ENCODE results near the gene ASTN2.

Gene ASTN2

DNA sequence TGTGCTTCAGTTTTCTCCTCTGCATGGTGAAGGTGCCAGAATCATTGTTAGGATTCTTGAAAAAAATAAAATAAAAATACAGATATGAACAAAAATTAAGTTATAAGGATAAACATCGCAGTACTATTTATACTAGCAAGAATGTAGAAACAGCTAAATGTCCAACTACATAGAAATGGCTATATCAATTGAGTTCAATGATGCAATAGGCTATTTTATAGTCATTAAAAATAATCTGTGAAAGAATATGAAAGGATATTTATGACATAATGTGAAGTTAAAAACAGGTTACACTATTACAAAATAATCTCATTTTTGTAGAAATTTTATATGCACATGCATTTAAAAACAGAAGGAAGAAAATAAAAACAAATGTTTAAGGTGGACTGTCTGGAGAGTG, 926.5 kb downstream of the ASTN2 start:
- DNase-seq (ENCODE audit: low read depth, low spot score) = no peak

DNA sequence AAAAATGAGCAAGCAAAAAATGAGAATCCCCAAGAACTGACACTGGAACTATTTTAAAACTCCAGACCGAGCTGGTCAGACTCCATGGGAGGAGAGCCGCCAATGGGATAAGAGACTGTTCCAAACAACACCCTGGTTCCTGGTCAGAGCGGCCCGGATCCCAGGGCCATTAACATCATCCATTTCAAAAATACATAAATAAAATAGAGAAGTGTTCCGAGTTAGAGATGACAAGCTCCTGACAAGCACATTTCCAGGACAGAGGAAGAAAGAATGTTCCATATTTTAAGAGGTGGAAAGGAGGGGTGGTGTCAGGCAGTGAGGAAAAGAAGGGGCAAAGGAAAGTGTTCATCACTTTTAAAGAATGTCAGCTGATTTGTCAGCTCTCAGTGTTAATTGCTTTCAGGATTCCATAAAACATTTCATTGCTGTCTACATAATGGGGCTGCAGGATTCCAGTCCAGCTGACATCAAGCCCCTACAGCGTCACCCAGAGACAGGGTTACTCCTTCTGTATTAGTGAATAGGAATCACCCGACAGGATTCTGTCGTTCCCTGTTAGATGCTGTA, 930.3 kb downstream of the ASTN2 start:
- DNase-seq (ENCODE audit: low read depth, low spot score) = no peak

DNA sequence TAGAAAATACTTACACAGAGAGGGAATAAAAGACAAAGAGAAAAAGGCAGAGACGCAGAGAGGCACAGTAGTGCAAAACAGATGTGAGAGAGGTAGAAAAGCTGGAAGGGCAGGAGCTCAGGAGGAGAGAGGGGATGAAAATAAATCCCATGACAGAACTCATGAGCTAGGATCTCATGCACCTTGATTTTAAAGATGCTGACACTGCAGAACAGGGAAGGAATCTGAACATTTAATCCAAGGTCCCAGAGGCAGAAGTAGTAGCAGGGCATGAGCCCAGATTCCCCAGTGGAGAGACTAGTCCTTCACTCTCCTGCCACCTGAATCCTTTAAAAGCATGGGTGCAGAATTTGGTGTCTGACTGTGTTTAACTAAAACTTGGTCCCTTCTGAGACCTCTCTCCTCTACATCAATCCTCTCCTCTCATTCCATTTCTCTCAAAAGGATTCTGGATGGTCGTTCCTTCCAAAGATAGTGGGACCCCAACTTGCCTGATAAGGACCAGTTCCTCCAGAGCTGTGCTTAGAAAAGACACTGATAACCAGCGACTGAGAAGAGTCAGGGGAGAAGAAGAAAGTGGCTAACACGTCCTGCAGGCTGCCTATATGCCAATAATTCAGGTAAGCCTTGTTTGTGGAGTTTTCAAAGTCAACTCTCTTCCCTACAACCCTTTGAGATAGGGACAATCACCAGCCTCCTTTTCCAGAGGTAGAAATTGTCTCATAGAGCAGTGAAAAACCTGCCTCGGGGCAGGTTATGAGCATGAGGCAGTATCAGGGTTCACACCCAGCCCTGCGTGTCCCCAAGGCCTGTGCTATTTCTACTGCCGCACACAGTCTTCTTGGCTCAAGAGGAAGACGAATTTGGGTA, 931.0 kb downstream of the ASTN2 start:
- no peak for DNase-seq (ENCODE audit: low read depth, low spot score)

DNA sequence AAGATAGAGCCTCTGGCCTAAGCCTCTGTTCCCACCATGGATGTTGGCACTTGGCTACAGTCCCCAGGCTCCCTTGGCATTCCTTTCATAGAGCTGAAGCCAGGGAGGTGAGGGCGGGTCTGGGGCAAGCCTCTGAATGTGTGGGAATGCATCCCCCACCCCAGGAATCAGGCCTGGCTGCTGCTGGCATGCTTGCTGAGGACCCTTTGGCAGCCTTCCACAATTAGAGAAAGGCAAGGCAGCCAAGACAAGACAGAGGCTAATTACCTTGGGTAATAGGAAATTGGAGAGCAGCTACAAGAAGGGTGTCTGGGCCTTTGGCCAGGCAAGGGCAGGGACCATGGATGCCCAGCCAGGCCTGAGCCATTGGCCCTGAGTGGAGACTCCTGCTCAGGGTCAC, 932.1 kb downstream of the ASTN2 start:
- peak; percentile 93 for DNase-seq (ENCODE audit: low read depth, low spot score)

DNA sequence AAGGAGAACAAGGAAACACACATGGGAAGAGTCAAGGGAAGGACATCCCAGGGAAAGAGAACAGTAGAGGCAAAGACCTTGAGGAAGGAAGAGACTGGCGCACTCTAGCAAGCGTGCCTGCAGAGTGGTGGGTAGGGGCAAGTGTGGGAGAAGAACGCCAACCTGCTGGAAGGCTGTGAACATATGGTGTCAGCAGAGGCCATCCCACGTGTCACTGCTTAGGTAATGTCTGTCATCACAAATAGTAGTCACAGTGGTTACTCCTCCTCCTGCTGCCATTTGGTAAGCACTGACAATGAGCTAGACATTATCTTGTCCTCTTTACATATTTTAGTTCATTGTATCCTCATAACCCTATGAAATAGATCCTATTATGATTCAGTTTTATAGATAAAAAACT, 934.2 kb downstream of the ASTN2 start:
- no peak for DNase-seq (ENCODE audit: low read depth, low spot score)

DNA sequence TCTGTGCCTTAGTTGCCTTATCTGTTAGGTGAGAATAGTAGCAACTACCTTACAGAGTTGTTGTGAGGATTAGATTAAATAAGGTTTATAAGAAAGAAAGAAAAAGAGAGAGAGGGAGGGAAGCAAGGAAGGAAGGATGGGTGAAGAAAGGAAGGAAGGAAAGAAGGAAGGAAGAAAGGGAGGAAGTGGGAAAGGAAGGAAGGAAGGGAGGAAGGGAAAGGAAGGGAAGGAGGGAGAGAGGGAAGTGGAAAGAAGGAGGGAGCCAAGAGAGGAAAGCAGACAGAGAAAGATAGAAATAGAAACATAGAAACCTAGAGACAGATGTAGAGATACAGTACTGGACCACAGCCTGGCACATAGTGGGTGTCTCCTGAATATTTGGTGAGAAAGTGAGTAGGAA, 934.9 kb downstream of the ASTN2 start:
- no peak for DNase-seq (ENCODE audit: low read depth, low spot score)

DNA sequence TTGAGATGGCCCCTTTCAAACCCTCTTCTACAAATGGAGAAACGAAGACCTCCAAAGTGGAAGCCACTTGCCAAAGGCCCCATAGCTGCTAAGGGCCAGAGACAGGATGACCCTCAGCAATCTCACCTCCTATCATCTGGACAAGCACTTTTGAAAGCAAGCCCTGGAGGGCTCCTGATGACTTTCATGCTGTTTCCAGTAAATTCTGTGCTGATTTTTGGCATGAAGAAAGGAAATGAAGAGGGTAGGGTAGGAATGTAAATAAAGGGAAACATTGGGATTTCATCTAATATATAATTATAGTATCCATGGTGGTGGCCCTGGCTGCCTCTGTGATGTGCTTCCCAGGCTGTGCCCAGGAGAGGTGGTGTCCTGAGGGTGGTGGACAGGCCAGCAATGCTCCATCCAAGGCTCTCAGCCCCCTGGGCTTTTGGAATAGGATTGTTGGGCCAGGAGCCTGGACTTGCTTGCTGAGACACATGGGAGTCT, 935.8 kb downstream of the ASTN2 start:
- no peak for DNase-seq (ENCODE audit: low read depth, low spot score)

DNA sequence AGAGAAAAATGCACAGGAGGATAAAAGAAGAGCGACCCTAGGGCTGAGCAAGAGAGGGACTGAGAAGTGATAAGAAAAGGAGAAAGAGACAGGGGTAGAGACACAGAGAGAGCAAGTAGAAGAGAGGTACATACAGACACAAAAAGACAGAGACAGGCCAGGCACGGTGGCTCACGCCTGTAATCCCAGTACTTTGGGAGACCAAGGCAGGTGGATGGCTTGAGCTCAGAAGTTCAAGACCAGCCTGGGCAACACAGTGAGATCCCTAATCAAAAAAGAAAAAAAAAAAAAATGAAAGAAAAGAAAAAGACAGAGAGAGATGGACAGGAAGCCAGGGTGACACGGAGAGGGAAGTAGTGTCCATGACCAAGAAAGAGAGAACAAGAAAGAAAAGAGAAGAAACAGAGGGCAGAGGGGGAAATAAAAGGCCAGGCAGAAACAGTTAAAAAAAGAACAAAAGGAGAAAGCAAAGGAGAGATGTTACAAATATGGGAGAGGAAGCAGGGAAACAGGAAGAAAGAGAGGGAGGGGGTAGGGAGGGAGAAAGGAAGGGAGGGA, 937.2 kb downstream of the ASTN2 start:
- no peak for DNase-seq (ENCODE audit: low read depth, low spot score)

DNA sequence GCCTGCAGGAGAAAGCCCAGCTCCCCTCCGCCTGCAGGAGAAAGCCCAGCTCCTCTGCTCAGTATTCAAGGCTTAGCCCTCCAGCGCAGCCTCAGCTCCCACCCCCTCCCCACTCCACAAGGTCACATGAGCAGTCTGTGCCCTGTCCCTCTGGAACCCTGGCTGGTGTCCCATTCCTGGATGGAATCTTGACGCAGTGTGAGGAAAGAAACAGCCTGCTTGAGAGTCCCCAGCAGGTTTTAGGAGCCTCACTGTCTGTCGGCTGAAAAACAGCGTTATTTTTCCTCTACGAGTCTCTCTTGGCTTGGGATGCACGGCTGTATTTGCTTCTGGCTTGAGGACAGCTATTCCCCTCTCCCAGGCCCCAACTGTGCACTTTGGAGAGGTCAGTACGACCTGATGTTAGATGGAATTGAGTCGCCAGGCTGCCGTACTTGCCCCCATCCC, 937.9 kb downstream of the ASTN2 start:
- peak; percentile 67 for DNase-seq (ENCODE audit: low read depth, low spot score)

DNA sequence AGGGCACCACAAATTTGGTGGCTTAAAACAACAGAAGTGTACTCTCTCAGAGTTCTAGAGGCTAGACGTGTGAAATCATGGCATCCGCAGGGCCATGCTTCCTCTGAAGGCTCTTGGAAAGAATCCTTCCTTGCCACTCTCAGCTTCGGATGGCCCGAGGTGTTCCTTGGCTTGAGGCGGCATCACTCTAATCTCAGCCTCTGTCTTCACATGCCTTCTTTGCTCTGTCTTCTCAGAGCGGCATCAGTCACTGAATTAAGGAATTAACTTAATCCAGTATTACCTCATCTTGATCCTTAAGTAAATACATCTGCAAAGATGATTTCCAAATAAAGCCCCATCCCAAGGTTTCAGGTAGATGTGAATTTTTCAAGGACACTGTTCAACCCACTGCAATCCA, 938.9 kb downstream of the ASTN2 start:
- DNase-seq (ENCODE audit: low read depth, low spot score) = no peak

DNA sequence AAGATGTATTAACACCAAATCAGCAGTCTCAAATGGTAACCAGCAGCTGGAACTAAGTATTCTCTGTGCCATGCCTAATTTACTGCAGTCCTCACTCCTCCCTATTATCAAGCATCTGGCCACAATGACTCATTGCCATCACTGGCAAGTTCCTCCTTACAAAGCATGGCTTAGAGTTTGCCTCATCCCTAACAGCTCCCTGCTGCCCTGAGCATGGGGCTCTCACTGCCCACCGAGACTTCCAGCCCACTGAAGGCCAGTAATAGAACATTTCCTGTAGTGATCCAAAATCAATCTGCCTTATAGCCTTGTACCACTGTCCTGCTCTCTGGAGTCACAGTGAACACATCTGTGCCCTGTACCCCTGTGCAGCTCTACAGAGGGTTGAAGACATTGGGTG, 939.7 kb downstream of the ASTN2 start:
- peak; percentile 53 for DNase-seq (ENCODE audit: low read depth, low spot score)

DNA sequence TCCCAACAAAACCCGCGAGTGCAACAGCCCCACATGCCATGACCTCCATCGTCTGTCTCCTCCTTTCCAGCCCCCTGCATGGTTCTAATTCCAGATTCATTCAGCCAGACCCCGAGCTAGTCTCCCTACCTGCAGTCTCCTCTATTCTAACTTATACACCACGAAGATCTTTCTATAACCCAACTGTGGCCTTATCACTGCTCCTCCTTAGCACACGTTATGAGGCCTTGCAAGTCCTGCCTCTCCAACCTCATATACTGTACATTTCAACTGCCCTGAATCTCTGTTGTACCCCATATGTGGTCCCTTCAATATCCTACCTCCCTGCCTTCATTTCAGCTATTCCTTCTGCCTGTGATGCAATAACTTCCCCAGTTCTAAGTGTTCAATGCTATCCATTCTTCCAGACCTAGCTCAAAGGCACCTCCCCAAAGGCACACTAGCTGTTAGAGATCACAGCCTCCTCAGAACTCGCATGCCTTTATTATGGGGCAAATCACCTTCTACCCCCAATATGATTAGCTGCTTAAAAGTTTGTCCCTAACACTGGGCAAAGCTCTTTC, 942.8 kb downstream of the ASTN2 start:
- DNase-seq (ENCODE audit: low read depth, low spot score) = no peak

DNA sequence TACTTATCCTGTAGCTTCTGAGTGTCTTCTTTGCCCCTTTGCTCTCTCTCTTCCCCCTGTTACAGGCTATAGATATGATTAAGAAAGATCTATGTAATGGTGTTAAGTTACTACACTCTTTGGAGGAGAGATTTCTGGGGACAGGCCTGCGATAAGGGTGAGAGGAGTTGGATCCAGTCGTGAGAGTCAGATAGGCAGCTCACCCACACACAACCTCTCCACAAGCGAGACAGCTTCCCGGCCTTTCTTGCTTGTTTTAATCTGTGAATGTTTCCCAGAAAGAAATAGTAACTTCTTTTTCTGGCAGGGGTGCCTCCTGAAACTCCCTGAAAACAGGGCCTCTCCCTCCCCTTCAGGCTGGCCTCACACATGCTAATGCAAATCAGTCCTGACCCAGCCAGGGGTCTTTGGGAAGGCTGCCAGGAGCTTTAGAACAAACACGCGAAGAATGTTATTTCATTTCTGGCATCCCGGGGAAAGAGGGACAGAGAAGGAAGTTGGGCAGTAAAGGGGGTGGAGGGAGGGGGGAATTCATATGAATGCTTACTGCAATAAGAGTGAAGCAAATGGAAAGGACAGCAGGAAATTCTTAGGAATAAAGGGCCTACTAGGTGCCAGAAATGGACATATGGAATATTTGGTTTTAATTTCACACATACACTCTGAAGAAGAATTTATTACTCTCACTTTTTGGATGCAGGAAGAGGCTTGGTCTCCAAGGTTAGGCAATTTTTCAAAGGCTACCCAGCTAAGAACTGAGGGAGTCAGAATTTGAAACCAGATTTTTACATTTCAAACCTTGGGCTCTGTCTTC, 943.6 kb downstream of the ASTN2 start:
- DNase-seq (ENCODE audit: low read depth, low spot score) = peak; percentile 97

DNA sequence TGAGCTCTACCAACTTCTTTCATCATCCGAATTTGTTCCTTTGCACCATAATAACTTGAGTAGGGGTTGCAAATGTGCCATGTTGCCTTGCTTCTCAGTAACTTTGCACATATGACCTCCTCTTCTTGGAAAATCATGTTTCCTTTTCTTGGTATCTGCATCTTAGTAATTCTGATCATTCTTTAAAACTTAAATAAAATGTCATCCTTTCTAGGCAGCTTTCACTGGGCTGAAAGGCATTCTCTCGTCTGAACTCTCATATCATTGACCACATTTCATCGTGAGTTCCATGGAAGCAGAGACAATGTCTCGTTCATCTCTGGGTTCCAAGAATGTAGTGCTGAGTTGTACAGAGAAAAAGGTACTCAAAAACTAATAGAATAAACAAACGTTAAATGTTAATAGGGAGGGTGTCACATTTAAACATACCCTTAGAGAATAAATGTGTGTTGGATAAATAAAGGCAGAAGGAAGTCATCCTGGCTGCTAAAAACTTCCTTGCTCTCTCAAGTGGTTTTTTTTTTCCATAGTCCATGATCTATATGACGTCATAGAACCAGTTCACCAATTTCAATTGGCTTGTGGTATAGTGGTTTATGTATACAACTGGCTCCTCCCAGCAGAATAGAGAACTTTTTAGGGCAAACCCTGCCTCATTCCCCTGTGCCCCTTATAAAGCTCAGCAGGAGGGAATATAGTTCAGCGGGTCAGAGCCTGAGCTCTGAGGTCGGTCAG, 945.9 kb downstream of the ASTN2 start:
- DNase-seq (ENCODE audit: low read depth, low spot score) = no peak

DNA sequence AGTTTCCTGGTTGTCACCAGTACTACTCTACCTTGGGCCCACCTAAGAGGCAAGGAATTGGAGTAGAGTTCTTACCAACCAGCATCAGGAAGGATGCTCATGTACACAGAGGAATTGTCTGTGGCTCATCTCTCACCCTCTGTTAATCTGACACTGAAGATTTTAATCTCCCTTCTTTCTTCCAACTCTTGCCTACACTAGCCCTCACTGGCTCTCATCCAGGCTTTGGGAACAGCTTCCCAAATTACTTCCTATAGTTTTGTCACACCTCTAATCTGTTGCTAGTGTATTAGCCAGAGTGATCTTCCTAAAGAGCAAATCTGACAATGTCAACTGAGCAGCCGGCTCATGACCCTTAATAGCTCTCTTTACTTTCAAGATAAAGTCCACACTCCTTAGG, 946.5 kb downstream of the ASTN2 start:
- no peak for DNase-seq (ENCODE audit: low read depth, low spot score)

DNA sequence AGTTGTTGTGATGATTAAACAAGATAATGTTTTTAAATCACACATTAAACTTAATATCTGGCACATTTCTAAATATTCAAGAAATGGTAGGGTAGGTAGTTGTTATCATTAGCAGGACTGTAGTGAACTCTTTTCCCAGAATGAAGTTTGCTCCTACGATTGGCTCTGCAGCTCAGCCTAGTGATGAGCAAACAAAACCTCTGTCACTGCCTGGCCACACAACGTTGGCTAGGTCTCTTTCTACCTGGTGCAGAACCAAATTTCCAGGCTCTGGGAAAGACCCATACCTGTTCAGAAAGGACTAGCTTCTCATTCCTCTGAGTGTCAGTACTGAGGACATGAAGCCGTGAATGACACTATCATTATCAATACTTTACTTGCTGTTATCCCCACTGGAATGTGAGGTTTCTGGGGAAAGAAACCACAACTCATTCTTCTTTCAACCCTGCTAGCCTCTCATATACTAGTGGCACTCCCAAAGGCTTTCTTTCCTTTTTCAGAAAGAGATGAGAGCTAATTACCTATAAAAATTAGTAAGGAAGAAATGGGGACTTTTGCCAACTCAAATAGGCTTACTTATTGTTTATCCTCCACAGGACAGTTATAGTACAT, 947.0 kb downstream of the ASTN2 start:
- peak; percentile 56 for DNase-seq (ENCODE audit: low read depth, low spot score)

DNA sequence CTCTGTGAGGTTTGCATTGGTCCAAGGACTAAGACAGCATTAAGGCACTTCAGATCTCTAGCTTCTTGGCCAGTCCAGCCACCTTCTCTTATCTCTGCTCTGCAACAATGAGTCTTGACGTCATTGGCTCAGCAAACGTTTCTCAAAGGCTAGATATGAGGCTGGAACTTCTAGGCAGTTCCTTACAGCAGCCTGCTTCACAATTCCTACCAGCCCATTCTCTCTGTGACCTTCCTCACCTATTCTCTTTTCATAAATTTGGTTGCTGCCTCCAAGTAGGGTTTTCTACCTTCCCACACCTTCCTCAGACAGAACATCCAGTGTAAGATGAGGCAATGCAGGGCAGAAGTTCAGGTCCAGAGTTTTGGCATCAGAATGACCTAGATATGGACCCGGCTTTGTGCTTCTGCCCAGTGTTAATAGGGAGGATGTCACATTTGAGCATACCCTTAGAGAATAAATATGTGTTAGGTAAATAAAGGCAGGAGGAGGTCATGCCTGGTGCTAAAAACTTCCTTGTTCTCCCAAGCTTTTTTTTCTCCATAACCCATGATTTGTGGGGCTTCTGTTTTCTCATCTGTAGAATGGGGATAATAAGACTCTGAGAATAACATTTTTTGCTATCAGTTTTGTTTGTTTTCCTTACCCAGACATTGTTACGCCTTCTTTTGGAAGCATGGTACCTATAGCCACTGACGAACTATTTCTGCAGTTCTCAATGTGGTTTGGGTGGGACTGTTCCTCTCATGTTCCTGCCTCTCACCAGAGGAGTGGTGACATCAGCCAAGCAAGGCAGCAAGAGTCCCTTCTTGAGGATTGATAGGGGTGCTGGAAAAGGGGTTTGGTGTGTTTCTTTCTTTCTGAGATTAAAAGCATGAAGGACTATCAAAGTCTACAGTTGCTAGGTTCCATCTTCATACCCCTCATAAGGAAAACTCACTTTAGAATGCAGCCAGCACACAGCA, 948.3 kb downstream of the ASTN2 start:
- DNase-seq (ENCODE audit: low read depth, low spot score) = no peak

DNA sequence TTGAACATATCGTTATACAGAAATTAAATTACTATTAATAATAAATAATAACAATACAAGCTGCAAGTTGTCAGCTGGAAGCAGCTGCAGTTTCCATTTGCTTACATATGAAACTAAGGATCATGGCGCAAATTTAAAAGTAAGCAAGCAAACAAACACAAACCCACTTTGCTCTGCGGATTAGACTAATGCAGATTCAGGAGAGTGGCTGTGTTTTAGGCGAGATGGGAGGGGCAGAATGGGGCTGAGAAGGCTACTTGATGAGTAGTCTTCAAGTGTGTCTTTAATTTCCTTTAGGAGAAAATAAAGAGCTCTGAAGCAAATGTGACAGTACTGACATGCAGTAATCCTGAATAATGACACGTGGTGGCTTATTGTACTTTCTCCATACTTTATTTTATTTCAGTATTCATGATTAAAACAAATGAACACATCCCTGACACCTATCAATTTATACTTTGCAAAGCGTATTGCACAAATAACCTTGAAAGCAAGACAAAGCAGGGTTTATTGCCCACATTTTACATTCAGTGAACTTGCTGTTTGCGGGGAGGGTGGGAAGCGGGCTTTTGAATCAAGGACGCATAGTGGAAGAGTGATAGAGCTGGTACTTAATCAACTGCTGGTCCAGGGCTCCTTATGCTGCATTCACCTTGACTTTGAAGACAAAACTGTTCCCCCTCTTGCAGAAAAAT, 949.1 kb downstream of the ASTN2 start:
- no peak for DNase-seq (ENCODE audit: low read depth, low spot score)

Data from astrocyte of the hippocampus (primary cell).